Stimulated activated naive CD8-positive, alpha-beta T cell treated with anti-CD3 and anti-CD28 coated beads, Interleukin-15, Interleukin-2, amounts not matched to agents 100 U/mL and 50 U/mL, for 24 hours (primary cell): ENCODE measurements around the gene PLEKHG4B.
A peak's percentile ranks its signal among the peaks of the same experiment; 100 is the strongest.

Experiments
- ATAC-seq: fragments of 150-1000 bp; cut with Tn5 transposase; one replicate; pipeline ENCODE4 v1.10.0; 2021
- DNase-seq: peaks from one replicate; pipeline ENCODE4 v3.0.0; 2021

PLEKHG4B gene

GRCh38 chr5:171801-172331, 79.9 kb downstream of the PLEKHG4B start:
- ATAC-seq (peak; percentile 12), DNase-seq (no peak)

DNA sequence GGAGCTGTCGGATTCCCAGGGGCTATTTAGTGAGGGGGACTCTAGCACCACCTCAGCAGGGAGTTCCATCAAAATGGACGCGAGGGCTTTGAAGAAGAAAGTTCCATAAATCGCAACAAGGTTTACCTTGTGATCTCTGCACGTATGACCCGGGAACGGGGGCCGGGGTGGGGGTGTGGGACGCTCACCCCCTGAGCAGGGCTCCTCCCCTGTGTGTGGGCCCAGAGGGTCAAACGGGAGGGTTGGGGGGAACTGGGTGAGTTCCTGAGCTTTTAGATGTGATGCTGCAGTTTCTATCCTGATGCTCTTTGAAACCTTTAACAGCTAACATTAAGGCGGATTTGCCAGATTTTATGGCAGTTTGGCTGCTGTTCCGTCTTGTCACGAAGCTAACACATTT, 80.5 kb downstream of the PLEKHG4B start:
- ATAC-seq (no peak), DNase-seq (no peak)

- no peak for ATAC-seq
- DNase-seq = no peak
Observed at GRCh38 chr5:172841-173251, 80.9 kb downstream of the PLEKHG4B start.

GRCh38 chr5:173392-174290, 81.7 kb downstream of the PLEKHG4B start:
- no peak for DNase-seq
- ATAC-seq = no peak

GRCh38 chr5:174291-174600, 82.3 kb downstream of the PLEKHG4B start:
- ATAC-seq = no peak

GRCh38 chr5:174876-175465, 83.0 kb downstream of the PLEKHG4B start:
- ATAC-seq = no peak
- no peak for DNase-seq

More at GRCh38 chr5:174291-174600, 82.3 kb downstream of the PLEKHG4B start:
- no peak for DNase-seq

GRCh38 chr5:176296-176823, 84.4 kb downstream of the PLEKHG4B start:
- no peak for DNase-seq
- no peak for ATAC-seq

DNA sequence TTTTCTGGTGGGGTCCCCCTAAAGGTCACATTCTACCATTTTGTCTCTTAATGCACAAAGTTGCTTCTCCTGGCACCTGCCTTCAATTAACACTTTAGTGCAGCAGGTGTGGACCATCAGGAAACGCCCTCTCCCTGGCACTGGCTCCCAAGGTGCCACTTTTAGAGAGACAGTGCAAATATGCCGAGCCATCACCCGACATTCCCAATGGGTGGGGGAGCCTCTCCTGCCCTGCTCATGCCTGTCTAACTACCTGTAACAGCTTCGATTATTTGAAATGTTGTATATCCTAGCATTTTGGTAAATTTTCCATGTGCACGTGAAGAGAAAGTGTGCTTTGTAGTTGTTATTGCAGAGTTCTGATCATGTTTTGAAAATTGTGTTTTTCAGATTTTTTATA, 86.1 kb downstream of the PLEKHG4B start:
- ATAC-seq (no peak), DNase-seq (no peak)

DNA sequence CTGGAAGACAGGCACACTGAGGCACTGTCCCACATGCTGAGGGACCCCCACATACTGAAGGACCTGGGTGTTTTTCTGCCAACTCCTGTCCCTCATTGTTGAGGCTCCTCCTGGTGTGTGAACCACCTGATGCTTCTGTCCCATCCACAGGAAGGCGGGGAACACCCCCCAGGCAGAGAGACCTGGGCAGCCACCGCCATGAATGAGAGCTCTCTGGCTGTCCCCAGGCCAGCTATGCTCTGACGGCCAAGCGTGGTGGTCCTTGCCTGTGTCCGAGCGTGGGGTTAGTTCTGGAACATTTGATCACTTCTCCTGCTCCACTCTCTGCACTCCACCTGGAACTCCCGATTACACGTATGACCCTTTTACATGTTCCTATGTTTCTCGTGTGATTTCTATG, 87.4 kb downstream of the PLEKHG4B start:
- no peak for ATAC-seq
- no peak for DNase-seq

DNA sequence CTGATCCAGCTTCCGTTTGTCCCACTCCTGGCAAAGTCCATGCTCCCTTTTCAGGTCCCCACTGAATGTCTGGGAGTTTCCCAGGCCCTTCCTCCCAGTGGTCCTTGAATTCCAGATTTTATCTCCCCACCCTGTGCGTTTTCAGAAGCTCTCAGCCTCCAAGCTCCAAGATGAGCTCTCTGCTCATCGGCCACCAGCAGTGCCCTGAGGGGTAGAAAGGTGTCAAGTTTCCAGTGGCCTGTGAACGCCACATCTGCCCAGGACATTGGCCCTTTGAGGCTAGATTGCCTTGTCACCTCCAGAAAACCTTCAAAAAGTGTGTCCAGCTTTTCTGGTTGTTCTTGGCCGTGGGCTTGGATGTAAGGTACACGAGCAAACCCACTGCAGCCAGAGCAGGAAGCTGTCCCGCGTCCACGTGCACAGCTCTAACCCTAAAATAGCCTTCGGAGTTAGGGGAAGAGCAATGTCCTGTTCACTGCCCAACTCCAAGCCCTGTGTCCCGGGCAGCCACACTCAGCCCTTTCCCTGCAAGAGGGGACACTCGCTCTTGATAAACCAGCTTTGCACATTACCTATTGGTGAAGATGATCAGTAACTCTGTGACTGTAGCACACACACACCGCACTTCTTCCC, 88.4 kb downstream of the PLEKHG4B start:
- ATAC-seq (no peak), DNase-seq (no peak)

DNA sequence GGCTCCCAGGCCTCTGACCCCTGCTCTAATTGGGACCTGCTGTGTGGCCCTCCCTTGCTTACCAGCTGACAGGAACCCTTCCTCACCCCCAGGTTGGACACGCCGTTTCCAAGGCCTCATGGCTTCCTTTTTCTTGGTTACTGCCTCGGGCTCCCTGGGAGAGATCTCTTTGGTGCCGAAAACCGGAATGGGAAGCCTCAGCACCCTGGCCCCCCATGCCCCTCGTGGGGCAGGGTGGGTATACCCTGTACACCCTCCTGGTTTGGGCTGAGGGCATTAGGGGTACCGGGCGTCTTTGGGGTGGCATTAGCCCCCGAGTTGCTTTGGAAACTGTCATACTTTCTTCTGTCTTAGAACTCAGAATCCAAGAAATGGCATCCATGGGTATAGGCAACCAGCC, 89.2 kb downstream of the PLEKHG4B start:
- no peak for DNase-seq
- ATAC-seq = no peak

DNA sequence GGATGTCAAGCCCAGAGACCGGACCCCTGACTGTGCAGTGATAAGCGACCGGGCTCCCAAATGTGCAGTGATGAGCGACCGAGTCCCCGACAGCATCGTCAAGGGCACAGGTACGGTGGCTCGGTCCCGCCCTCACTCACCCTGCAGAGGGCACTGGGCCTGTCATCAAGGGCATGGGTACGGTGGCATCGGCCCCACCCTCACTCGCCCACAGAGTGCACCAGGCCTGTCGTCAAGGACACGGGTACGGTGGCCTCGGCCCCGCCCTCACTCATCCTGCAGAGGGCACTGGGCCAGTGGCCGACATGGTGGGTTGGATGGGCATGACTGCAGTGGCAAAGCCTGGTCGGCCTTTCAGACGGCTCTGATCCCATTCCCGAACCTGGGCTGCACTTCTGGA, 89.6 kb downstream of the PLEKHG4B start:
- DNase-seq (no peak), ATAC-seq (no peak)

GRCh38 chr5:182126-182525, 90.2 kb downstream of the PLEKHG4B start:
- DNase-seq (no peak), ATAC-seq (no peak)

DNA sequence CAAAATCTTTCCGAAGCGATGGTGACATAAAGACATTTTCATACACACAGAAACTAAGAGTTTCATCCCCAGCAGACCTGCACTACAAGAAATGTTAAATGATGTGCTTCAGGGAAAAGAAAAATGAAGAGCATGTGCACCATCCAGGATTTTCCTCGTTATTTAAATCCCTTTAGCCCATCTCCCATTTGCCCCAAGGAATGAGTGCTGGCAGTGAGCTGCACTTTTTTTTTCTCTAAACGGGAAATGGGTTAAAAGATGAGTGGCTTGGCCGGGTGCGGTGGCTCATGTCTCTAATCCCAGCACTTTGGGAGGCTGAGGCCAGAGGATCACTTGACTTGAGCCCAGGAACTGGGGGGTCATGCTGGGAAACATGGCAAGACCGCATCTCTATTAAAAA, 92.5 kb downstream of the PLEKHG4B start:
- DNase-seq = no peak
- no peak for ATAC-seq

- DNase-seq = no peak
- no peak for ATAC-seq
Observed at GRCh38 chr5:185095-186070, 93.4 kb downstream of the PLEKHG4B start.

DNA sequence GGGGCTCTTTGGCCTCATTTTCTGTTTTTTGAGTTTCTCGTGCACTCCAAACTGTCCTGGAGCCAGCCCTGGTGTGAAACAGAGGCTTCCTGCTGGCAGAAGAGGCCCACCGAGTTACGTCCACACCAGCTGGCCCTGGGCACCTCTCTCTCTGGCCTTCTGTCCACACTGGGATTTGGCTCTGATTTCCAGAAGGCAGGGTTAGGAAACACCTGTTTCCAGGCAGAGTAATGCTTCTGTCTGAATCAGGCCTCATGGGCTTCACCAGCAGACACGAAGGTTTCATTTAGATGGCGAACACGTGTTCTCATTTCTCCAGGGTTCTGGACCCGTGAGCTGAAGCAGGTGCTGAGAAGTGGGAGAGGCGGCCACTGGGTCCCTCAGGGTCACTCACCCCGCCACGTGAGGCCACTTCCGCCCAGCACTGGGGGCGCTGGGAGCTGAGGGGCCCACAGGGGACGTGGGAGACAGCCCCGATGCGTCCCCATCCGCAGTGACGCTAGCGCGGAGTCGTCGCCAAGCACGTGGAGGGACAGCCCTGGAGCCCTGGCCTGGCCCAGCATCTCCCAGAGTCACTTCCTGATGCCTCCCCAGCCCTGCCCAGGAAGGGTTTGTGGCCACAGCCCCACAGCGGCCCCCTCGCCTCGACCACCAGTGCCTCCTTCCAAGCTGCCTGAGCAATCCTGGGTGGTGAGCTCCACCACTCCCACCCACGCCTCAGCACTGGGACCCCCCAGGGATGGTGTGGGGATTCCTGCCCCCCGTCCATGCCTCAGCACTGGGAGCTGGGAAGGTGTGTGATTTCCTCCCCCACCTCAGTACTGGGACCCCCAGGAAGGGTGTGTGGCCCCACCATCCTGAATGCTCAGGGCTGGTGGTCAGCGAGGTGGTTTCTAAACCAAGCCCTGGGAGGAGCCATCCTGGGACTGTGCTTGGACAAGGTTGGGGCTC, 94.4 kb downstream of the PLEKHG4B start:
- no peak for DNase-seq

GRCh38 chr5:187042-187431, 95.1 kb downstream of the PLEKHG4B start:
- no peak for ATAC-seq
- no peak for DNase-seq

More for the DNA sequence above, 94.4 kb downstream of the PLEKHG4B start:
- ATAC-seq = no peak

DNA sequence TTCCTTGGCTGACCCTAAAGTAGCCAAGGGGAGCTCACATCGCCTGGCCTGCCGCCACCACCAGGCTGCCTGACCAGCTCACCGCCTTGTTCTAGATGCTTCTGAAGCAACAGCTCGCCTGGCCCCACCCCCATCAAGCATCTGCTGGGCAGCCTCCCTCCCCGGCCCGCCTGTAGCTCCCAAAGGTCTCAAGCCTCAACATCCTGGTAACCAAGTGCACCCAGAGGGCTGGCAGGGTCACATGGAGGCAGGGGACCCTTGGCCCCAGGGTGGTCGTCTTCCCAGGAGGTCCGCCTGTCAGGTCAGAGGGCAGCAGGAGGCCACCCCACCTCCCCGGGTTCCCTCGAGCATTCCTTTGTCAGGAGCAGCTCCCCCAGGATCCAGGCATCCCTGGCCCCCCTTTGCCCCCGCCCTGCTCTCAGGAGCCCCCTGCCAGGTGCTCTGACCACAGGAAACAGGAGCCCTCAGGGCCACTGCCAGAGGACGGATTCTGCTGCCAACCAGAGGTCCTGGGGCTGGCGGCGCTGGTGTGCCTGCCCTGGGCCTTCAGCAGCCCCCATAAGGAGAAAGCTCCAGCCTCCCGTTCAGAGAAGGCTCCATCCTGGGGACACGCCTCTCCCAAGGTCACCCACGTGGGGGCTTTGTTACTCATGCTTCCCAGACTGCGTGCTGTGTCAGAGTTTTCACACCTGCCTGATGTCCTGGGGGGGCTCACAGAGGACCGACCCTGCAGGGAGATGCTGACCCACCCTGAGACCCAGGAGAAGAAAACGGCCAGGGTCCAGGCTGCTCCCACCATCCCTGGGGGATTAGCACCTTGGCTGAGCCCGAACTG, 95.9 kb downstream of the PLEKHG4B start:
- DNase-seq (no peak), ATAC-seq (no peak)
